Muscle of back (tissue), 11 donors: ENCODE results near the gene SRSF4. TPM values are rescaled to one million over a fixed set of nuclear protein-coding genes. Genes with fewer than 3 reads are reported as not detected.

ENCODE experiments used
- DNase-seq, 3 donors: peaks; one replicate each; pipeline versions ENCODE4 v3.0.0 to v3.0.0-alpha.2; 2013
- polyA plus RNA-seq, 10 donors: library from polyadenylated mRNA; unstranded; fragments of 120-200 nt; gene quantifications; one replicate each; pipeline ENCODE4 v1.2.1, GENCODE V29; 2013; ENCODE audit not compliant: insufficient read length in 10 of 10

The SRSF4 gene
- polyA plus RNA-seq, 10 donors = 57.3 to 82.7 (median 64.0) TPM

GRCh38 chr1:29100487-29100886 lies 81.2 kb downstream of the SRSF4 start:
- DNase-seq = no peak

GRCh38 chr1:29099286-29099685 lies 82.4 kb downstream of the SRSF4 start:
- DNase-seq = no peak

Other genes starting within 250 kb of the SRSF4 start
- gene TMEM200B, start 58.0 kb downstream of the SRSF4 start, polyA plus RNA-seq = 10 to 100 TPM in 1 of 10 donors, 1 to 10 TPM in 9; 5.8 to 10.3 (median 7.7) TPM
- 10 to 100 TPM; 20.3 to 24.7 (median 21.6) TPM for gene MECR, start 49.0 kb upstream of the SRSF4 start, polyA plus RNA-seq
- 10 to 100 TPM in 9 of 10 donors, 1 to 10 TPM in 1; 8.9 to 15.9 (median 13.2) TPM for gene PTPRU, start 54.6 kb upstream of the SRSF4 start, polyA plus RNA-seq